ENCODE results near the gene NRSN2. TPM values are rescaled to one million over a fixed set of nuclear protein-coding genes. Genes with fewer than 3 reads are reported as not detected.
"Not testable (repeated sequence)": the region's sequence is repeated elsewhere in the genome, so short reads cannot be mapped to it uniquely, and the experiment has no call there.

The NRSN2 gene
- total RNA-seq, 2 experiments from 2014 or later = 10.6 to 11.6 TPM

GRCh38 chr20:347317-347639, 367 bp downstream of the NRSN2 start:
- ChIA-PET POLR2A (interaction anchor here (0.9 kb wide), 1 partner anchor 81 kb away, joined by 3 read pairs; no protein-coding TSS in a partner anchor), CTCF (interaction anchor here (0.5 to 4.7 kb wide), 2 partner anchors 11 to 16 kb away, joined by 4 to 30 read pairs; no protein-coding TSS in a partner anchor)

- CTCF ChIA-PET = interaction anchor here (0.5 to 4.7 kb wide), 2 partner anchors 10 to 17 kb away, joined by 4 to 30 read pairs; no protein-coding TSS in a partner anchor
- POLR2A ChIA-PET = interaction anchor here (0.9 kb wide), 1 partner anchor 81 kb away, joined by 3 read pairs; no protein-coding TSS in a partner anchor
These were observed 951 bp downstream of the NRSN2 start for GRCh38 chr20:347640-348484.

- POLR2A ChIA-PET = no interaction called here
- CTCF ChIA-PET = interaction anchor here (1.0 kb wide), 1 partner anchor 129 kb away, joined by 5 read pairs; no protein-coding TSS in a partner anchor
These were observed 2.3 kb downstream of the NRSN2 start for GRCh38 chr20:348972-349841.

GRCh38 chr20:353166-353565, 6.3 kb downstream of the NRSN2 start:
- POLR2A ChIA-PET = no interaction called here
- CTCF ChIA-PET = interaction anchor here (1.0 to 3.1 kb wide), 6 partner anchors 9 to 146 kb away, joined by 3 to 14 read pairs (median 6); partner anchors contain the start of gene TRIB3

- CTCF ChIA-PET = interaction anchor here (0.5 to 3.1 kb wide), 22 partner anchors 8 to 311 kb away, joined by 3 to 20 read pairs (median 4); partner anchors contain the start of gene TRIB3
- POLR2A ChIA-PET = no interaction called here
These were observed 7.5 kb downstream of the NRSN2 start for GRCh38 chr20:354298-354977.

GRCh38 chr20:356154-356553, 9.2 kb downstream of the NRSN2 start:
- POLR2A ChIA-PET = not testable (repeated sequence)
- CTCF ChIA-PET = interaction anchor here (0.7 to 1.3 kb wide), 4 partner anchors 51 to 380 kb away, joined by 3 read pairs; no protein-coding TSS in a partner anchor

GRCh38 chr20:356745-357144, 9.8 kb downstream of the NRSN2 start:
- CTCF ChIA-PET = interaction anchor here (0.7 kb wide), 1 partner anchor 379 kb away, joined by 3 read pairs; no protein-coding TSS in a partner anchor
- POLR2A ChIA-PET = no interaction called here

- POLR2A ChIA-PET = no interaction called here
- CTCF ChIA-PET = no interaction called here
These were observed 12.1 kb downstream of the NRSN2 start for GRCh38 chr20:358891-359555.

- POLR2A ChIA-PET = no interaction called here
- CTCF ChIA-PET = interaction anchor here (1.7 to 1.8 kb wide), 3 partner anchors 8 to 118 kb away, joined by 3 to 7 read pairs (median 4); no protein-coding TSS in a partner anchor
These were observed 14.7 kb downstream of the NRSN2 start for GRCh38 chr20:361561-361960.

GRCh38 chr20:362271-363254, 15.7 kb downstream of the NRSN2 start:
- ChIA-PET CTCF (interaction anchor here (0.5 to 1.8 kb wide), 6 partner anchors 9 to 117 kb away, joined by 3 to 7 read pairs (median 4); no protein-coding TSS in a partner anchor), POLR2A (interaction anchor here (0.6 to 1.2 kb wide), 4 partner anchors 18 to 86 kb away, joined by 3 to 13 read pairs (median 4); partner anchors contain the start of gene TRIB3)

- POLR2A ChIA-PET = interaction anchor here (0.6 kb wide), 2 partner anchors 15 to 85 kb away, joined by 4 read pairs; no protein-coding TSS in a partner anchor
- CTCF ChIA-PET = interaction anchor here (0.9 to 1.7 kb wide), 2 partner anchors 9 to 75 kb away, joined by 3 to 4 read pairs; no protein-coding TSS in a partner anchor
These were observed 16.6 kb downstream of the NRSN2 start for GRCh38 chr20:363319-364078.

GRCh38 chr20:364905-365794, 18.2 kb downstream of the NRSN2 start:
- ChIA-PET CTCF (interaction anchor here (0.6 kb wide), 1 partner anchor 36 kb away, joined by 3 read pairs; no protein-coding TSS in a partner anchor), POLR2A (no interaction called here)

GRCh38 chr20:366041-366718, 19.3 kb downstream of the NRSN2 start:
- ChIA-PET CTCF (interaction anchor here (0.6 kb wide), 2 partner anchors 13 to 384 kb away, joined by 3 read pairs; no protein-coding TSS in a partner anchor), POLR2A (no interaction called here)

GRCh38 chr20:366719-367485, 20.0 kb downstream of the NRSN2 start:
- CTCF ChIA-PET = interaction anchor here (0.6 kb wide), 2 partner anchors 12 to 383 kb away, joined by 3 read pairs; no protein-coding TSS in a partner anchor
- POLR2A ChIA-PET = no interaction called here

All from activated CD8-positive, alpha-beta memory T cell treated with anti-CD3 and anti-CD28 coated beads for 36 hours (primary cell).